ENCODE data around the gene PARM1. TPM values are rescaled to one million over a fixed set of nuclear protein-coding genes. Genes with fewer than 3 reads are reported as not detected.

The PARM1 gene
- total RNA-seq, 1 donor from 2014 or later, result 58.7 TPM

DNA sequence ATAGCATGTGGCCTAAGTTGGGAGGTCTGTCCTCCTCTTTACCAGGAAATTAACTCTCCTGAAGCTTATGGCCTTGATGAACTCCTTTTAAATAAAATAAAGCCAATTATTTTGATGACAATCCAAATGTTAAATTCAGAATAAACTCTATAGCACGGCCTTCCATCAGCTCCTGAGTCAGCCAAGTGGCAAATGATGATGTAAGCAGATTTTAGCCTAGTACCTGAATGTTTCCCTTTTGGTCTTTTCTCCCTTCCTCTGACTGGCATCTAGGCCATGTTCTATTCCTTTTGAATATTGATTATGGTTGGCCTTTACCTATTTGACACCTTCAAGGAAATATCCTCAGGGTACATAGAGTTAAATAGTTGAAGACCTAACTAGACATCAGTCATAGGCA is 76.2 kb downstream of the PARM1 start:
- no peak for DNase-seq (ENCODE audit: missing footprints)
- intact Hi-C loops (cut with DNase I), result no loop called here
- no peak for ATAC-seq

DNA sequence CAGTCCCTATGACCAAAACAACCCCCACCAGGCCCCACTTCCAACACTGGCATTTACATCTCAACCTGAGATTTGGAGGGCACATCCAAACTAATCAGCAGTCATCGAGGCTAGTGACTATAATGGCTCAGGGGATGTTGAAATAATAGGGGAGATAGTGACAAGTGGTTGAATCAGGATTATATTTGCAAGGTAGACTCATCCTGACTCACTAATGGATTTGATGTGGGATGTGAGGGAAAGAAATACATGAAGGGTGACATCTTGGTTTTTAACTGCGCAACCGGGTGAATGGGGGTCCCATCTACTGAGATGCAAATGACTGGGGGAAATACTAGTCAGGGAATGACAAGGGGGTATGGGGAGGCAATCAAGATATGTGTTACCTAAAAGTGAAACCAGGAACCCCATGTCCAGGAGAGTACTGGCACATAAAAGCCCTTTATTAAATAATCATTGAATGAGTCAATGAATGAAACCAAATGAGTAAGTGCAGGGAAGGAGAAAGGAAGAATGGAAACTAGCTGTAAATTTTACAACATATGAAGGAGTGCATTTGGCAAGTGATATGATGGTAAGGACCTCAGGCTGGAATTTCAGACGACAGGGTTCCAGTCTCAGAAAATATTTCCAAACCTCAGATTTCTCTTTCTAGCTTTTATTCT is 78.3 kb downstream of the PARM1 start:
- intact Hi-C loops (cut with DNase I), result no loop called here
- ATAC-seq, result no peak
- no peak for DNase-seq (ENCODE audit: missing footprints)

DNA sequence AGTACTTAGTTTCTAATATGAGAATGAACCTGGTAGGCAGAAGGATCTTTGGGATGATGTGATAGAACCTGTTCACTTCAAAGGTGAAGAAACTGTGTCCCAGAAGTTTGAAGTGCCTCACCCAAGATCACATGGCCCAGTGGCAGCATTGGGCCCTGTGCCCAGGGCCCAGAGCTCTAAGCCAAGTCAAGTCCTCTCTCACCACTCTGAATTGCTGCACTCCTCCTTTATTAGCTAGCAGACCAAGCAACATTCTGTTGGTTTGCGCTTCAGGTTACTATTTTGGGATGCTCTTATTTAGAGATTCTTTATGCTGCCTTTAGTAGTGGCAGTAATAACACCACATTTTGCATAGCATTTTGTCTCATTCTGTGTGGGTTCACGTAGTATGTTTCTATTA is 82.7 kb downstream of the PARM1 start:
- intact Hi-C loops (cut with DNase I), result loop anchor here (5.0 kb wide), 1 partner anchor 43 kb away; no protein-coding TSS in a partner anchor
- DNase-seq (ENCODE audit: missing footprints), result no peak

DNA sequence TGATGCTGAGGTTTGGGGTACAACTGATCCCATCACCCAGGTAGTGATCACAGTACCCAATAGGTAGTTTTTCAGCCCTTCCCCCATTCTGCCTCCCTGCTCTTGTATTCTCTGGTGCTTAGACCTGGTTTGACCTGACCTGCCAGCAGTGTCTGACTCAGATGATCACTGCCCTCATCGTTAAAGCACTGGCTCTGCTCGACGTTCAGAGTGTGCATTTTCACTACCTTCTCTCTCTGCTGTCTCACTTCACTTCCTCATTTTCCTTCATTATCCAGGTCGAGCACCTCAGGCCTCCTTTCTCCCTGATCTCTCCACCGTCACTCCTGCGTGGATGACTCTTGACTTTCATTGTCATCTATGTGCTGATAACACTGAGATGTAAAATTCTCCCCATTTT is 83.6 kb downstream of the PARM1 start:
- DNase-seq (ENCODE audit: missing footprints) (no peak), ATAC-seq (peak; percentile 35)
- intact Hi-C loops (cut with DNase I), result loop anchor here (5.0 kb wide), 1 partner anchor 44 kb away; no protein-coding TSS in a partner anchor

More for the DNA sequence above, 82.7 kb downstream of the PARM1 start:
- peak; percentile 86 for ATAC-seq

DNA sequence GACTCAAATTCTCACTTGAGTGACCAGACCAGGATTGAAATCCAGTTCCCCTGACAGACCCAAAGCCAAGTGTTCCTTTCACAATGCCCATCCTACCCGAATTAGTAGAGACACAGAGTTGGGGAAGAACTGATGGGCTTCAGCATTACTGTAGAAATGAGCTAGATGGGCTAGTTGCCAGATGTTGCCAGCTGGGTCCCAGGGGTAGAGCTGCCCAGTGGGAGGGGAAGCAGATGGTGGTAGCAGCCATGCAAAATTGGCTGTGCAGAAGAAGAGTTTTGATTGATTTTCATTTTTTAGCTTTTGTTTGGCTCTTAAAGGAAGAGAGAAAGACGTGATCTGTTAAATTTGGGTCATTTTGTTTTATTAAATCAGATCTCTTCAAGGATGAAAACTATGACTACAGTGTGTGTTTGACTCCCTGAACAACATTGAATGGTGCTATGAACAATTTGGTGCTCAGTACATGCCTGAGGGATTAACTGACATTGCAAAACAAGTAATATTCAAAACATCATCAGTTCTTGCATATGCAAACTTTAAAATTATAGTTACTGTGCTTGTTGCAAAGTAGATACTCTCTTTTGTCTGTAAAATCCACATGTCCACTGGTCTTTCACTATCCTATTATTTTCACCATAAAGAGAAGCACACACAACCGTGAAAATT is 86.0 kb downstream of the PARM1 start:
- no peak for DNase-seq (ENCODE audit: missing footprints)
- no peak for ATAC-seq
- intact Hi-C loops (cut with DNase I), result loop anchor here (5.0 kb wide), 1 partner anchor 47 kb away; no protein-coding TSS in a partner anchor

DNA sequence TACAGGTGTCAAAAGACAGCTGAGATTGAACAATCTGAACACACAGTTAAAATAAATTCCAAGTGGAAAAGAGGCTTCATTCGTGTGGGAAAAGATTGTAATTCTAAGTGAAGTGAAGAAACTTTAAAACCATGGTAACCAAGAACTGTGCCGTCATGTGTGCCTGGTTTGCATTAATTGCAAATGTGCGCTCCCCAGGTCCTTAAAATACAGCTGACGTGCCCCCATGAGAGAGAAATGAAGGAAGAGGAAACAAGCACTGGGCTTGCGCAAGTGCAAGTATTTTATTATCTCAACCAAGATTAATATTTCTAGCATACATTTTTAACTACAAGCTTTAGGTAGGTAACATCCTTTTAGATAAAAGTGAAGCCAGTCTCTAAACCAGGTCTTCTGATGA is 92.5 kb downstream of the PARM1 start:
- DNase-seq (ENCODE audit: missing footprints) (no peak), ATAC-seq (no peak)
- intact Hi-C loops (cut with DNase I), result no loop called here

DNA sequence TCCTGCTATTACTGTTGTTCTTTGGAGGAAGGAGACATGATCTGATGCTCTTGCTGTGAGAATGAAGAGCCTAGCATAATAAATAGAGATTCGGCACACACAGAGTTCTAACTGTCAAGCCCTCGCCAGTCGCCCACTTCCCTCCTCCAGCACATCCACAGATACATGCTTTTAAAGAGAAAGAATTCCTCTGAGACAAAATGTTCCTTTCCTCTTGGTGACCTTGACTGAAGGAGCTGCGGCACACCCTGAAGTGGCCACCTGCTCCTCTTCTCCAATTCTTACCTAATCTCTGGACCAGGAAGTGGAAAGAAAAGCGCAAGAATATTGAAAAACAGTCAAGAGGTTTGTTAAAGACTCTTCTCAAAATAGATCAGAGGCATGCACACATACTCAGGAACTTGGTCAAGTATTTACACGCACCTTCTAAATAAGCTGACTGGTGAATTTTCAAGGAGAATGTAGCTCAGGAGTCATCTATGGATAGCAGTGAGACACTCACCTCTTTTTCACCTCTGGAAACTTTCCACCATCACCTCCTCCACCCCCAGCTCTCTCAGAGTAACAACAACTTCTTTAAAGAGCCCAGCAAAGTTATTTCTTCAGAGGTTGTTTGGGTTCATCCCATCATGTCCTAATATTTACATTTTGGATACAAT is 95.4 kb downstream of the PARM1 start:
- no peak for ATAC-seq
- no peak for DNase-seq (ENCODE audit: missing footprints)
- intact Hi-C loops (cut with DNase I), result no loop called here

DNA sequence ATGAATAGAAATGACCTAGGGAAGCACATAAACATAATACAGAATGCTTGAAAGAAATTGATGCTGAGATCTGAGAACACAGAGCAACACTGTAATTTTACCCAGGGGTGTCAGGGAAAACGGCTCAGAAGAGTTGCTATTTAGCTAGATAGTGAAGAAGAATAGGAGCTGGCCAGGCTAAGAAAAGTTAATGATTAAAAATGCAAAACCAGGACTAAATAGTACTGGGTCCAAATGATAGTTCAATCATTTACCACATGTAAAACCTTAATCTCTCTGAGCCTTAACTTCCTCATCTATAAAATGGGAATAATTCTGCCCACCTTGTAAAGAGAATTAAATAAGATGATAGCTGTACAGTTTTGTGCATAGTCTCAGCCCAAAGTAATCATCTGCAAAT is 97.1 kb downstream of the PARM1 start:
- DNase-seq (ENCODE audit: missing footprints) (no peak), ATAC-seq (no peak)
- intact Hi-C loops (cut with DNase I), result no loop called here

DNA sequence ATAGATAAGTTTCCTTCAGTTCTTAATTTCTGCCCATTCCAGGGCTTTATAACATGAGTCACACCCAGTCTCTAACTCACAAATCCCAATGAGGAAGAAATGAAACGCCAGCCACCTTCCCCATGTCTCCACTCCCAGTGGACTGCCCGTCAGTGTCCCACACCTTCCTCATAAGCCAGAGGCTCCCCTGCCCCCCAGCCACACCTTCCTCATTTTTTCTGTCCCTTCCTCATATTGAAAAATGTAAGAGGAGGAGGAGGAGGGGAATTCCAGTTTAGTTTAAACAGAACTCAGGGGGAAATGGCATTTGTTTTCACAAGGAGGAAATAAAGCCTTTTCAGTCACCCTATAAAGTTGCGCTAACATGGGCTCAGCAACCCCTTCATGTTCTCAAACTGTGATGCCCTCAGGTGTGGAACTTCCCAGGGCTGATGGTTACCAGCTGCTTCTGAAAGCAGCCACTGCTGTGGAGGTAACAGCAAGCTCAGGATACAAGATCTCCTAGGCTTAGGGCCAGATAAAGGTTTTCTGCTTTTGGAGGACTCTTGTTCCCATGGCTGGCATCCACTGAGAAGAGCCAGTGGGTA is 97.8 kb downstream of the PARM1 start:
- intact Hi-C loops (cut with DNase I), result no loop called here
- DNase-seq (ENCODE audit: missing footprints) (no peak), ATAC-seq (no peak)

DNA sequence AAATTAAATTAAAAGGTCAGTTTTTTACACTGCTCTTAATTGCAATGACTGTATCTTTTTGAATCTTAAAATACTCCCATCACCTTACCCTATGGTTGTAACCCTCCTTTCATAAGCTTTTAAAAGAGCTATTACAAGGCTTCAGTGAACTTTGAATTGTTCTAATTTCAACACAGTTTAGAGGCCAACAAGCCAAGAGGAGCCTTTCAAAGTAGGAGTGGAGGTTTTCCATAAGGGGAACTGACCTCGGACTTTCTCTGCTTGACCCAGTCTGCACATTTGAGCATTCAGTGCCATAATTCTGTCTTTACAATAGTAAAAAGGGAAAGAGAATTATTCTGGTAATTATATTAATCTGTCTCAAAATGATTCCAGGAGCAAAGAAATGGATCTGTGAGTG is 98.9 kb downstream of the PARM1 start:
- DNase-seq (ENCODE audit: missing footprints) (no peak), ATAC-seq (no peak)
- intact Hi-C loops (cut with DNase I), result no loop called here

DNA sequence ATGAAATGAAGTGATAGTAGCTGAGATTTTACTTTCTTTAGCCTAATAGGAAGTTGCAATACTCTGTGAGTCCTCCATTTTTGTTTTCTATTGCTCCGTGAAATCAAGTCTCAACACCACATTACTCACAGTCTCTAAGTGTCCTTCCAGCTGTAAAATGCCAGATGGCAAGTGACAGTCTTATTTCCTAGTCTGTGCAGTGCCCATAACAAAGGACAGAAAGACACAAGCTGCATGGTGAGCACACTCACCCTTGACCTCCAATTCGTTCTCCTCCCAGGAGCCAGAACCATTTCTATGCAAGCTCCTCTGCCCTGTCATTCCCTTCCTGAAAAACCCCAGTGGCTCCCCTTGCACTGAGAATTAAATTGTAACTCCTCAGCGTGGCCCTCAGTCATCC is 101.6 kb downstream of the PARM1 start:
- no peak for DNase-seq (ENCODE audit: missing footprints)
- intact Hi-C loops (cut with DNase I), result no loop called here
- ATAC-seq, result no peak

DNA sequence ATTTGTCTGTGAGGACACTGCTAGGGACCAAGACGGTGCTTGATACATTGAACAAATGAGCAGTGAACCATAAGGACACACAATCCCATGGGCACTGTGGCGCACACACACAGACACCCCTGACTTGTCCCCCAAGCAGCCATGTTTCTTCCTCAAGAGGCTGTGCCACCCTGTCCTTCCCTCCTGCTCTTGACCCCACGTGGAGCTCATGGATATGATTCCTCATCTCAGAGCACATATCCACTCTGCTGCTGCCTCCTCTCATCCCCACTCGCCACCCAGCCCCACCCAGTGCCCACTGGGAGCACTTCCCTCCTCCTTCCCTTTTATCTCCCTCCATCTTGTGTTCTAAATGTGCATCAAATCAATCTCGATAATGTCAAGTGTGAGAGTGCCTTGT is 102.4 kb downstream of the PARM1 start:
- ATAC-seq (no peak), DNase-seq (ENCODE audit: missing footprints) (no peak)
- intact Hi-C loops (cut with DNase I), result loop anchor here (5.0 kb wide), 1 partner anchor 63 kb away; no protein-coding TSS in a partner anchor

DNA sequence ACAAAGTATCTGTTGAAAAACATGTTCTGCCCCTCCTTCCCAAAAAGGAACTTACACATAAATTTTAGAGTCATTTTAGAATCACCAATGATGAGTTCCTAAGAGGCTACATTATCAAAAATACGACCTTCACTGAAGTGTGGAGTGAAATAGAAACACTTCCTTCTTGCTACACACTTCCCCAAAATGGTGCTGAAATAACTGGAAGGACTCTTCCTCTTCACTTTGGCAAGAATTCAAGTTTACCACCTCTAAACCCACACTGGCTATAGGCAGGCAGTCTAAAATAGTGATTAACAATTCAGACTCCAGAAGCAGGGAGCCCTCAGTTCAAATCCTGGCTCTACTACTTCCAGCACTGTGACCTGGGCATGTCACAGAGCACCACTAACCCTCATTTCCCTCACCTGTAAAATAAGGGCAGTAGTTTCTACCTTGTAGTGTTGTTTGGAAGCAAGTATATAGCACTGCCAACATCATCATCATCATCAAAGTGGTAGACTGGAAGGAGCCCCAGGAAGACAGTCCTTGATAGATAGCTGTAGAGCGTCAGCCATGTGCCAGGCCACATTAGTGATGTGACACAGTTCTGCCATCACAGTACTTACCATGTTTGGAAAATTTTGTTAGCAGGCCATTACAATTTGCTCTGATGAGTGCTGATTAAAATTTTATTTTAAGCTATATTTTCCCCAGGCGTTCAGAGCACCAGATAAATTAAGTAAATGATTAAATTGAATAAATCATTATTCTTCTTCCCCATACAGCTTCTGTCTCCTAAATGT is 103.3 kb downstream of the PARM1 start:
- ATAC-seq, result no peak

DNA sequence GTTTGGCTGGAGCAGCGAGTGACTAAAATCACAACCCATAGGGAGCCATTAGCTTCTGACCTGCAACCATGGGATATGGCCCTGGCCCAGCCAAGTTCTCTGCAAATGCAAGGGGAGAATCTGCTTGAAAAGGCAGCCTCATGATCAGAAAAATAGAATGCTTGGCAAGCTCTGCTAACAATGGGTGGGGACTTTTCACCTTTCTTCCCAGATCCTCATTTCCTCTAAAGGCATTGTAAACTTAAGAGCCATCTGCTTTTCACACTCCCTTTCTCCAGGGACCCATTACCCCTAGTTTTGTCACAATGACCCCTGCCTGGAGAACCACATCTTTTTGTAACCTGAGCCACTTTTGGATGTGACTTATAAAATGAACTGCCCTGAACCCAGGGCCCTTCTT is 104.3 kb downstream of the PARM1 start:
- ATAC-seq (no peak), DNase-seq (ENCODE audit: missing footprints) (no peak)
- intact Hi-C loops (cut with DNase I), result loop anchor here (5.0 kb wide), 1 partner anchor 65 kb away; no protein-coding TSS in a partner anchor

More for the DNA sequence above, 103.3 kb downstream of the PARM1 start:
- intact Hi-C loops (cut with DNase I), result loop anchor here (5.0 kb wide), 1 partner anchor 64 kb away; no protein-coding TSS in a partner anchor
- DNase-seq (ENCODE audit: missing footprints), result no peak

DNA sequence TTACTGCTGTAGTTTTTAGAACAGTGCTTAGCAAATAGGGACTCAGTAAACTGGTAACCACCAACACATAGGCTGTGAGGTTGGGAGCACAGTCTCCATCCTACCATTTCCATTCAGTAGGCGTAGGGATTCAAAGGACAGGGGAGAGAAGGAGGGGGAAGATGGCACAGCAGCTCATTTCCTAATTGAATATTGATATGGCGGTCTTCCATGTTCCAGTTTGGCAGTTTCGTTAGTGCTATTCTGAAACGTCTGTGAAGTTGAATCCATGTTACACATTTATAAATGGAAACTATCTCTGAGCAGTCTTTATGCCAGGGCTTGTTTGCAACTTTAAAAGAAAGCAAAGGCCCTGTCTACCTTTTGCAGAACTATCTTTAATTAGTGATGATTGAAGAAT is 105.5 kb downstream of the PARM1 start:
- peak; percentile 54 for ATAC-seq
- intact Hi-C loops (cut with DNase I), result loop anchor here (5.0 kb wide), 1 partner anchor 66 kb away; no protein-coding TSS in a partner anchor

DNA sequence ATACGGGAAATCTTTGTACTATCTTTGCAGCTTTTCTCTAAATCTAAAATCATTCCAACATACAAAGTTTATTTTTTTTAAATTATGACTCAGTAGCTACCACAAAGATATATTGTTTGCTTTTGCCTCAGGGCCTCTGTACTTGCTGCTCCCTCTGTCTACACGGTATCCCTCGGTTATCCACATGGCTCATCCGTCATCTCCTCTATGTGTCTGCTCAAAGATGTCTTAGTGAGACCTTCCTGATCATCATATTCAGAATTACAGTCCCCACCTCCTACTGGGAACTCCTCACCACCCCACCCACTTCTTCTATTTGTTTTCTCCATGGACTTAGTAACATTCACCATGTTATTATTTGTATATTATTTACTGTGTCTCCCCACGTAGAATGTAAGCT is 107.8 kb downstream of the PARM1 start:
- intact Hi-C loops (cut with DNase I), result no loop called here
- ATAC-seq (no peak), DNase-seq (ENCODE audit: missing footprints) (no peak)

More for the DNA sequence above, 105.5 kb downstream of the PARM1 start:
- DNase-seq (ENCODE audit: missing footprints), result no peak

DNA sequence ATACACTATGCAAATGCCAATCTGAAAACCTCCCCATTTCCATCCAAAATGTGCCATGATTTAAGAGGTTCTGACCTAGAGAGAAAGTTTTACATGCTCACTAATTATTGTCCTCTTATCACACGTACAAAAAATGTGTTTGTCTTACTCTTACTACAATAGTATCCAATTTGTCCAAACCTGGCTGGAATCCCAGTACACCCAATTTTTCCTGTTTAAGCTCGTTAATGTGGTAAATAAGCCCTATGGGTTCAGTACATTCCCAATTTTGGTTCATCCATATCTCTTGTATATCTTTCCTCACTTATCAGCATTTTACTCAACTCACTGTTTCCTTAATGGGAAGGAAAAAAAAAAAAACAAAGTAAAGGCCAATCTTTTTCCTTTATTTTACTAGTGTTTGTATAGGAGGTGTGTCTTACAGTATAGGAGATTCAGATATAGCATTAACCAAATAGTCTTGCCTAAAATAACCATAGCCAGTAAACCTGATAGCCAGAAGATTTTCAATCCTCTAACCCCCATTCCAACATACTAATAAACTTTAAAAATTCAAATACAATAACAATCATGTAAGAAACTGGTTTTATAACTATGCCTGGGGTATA is 109.8 kb downstream of the PARM1 start:
- intact Hi-C loops (cut with DNase I), result no loop called here
- DNase-seq (ENCODE audit: missing footprints), result no peak
- no peak for ATAC-seq

DNA sequence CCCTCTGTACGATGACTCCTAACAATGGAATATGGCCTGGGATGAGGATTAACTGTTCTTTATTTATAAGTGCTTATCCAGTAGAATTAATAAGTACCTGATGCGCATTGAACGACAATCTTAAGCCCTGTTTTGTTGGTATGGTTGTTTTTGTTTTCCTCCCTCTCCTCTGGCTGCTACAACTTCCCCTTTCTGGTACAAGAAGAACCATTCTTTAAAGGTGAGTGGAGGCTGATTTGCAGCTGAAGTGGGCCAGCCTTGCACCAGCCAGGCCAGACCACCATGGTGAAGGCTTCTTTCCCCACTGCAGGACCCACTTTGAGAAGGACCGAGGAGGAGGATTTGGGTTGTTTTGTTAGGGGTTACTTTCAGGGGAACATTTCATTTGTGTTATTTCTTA is 113.3 kb downstream of the PARM1 start:
- intact Hi-C loops (cut with DNase I), result no loop called here
- DNase-seq (ENCODE audit: missing footprints), result no peak
- ATAC-seq, result no peak

Measured in Right ventricle myocardium inferior (tissue), 1 donor.